BLaER1 treated with 17β-estradiol and CSF1 and Interleukin-3, amounts not matched to agents 10 nM and 100 nM (cell line): ENCODE measurements around the gene STAT6.

Experiments used
- H3K27ac ChIP-seq, 11 experiments: shearing (Covaris generic); formaldehyde crosslinking; 2 replicates each; pipeline ENCODE4 v1.8.1; 2022
- H3K27me3 ChIP-seq, 11 experiments: shearing (Covaris generic); formaldehyde crosslinking; 2 replicates each; pipeline ENCODE4 v1.8.1; 2022
- H3K36me3 ChIP-seq, 11 experiments: shearing (Covaris generic); formaldehyde crosslinking; 2 replicates each; pipeline ENCODE4 v1.8.1; 2022
- H3K4me1 ChIP-seq, 10 experiments: shearing (Covaris generic); formaldehyde crosslinking; 2 replicates each; pipeline ENCODE4 v1.8.1; 2022
- H3K4me2 ChIP-seq, 11 experiments: shearing (Covaris generic); formaldehyde crosslinking; 2 replicates each; pipeline ENCODE4 v1.8.1; 2022
- H3K4me3 ChIP-seq, 10 experiments: shearing (Covaris generic); formaldehyde crosslinking; 2 replicates each; pipeline ENCODE4 v1.8.1; 2022
- H3K9ac ChIP-seq, 11 experiments: shearing (Covaris generic); formaldehyde crosslinking; 2 replicates each; pipeline ENCODE4 v1.8.1; 2022
- H3K9me3 ChIP-seq, 11 experiments: shearing (Covaris generic); formaldehyde crosslinking; replicated peaks in 1 of 11; 2 replicates each; pipeline ENCODE4 v1.8.1; 2022
- H4K20me1 ChIP-seq, 11 experiments: shearing (Covaris generic); formaldehyde crosslinking; 2 replicates each; pipeline ENCODE4 v1.8.1; 2022
- Cebpa-rat ChIP-seq, 11 experiments: shearing (Covaris generic); IDR thresholded peaks; 2 replicates each; pipeline ENCODE4 v1.8.1; 2022

STAT6 gene

DNA sequence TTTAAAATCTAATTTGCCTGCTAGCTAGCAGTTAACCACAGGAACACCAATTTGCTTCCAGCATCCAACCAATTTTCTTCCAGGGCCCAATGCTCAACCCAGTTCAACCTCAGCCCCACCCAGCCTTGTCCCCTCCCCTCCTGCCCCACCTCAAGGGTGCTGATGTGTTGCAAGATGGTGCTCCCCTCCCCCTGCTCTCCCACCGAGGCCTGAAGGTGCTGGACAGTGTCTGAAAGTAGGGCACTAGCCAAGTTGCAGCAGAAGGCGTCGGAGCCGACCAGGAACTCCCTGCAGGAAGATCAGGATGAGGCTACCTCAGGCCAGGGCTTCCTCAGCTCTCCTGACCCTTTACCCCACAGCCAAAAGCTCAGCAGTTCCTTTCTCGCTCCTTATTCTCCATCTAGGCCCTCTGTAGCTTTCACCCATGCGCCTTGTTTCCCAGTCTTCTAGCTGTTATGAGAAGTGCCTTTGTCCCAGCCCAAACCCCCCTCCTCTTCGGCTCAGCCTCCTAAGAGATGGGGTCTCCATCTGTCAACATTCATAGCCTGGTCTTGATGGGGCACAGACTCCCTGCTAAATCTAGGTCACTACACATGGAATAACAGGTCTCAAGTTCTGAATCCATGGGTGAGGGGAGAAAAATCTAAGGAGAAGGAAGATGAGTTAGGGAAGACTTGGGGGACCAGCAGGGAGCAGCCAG lies 3.6 kb downstream of the STAT6 start:
- no peak for TF ChIP-seq Cebpa-rat (IDR thresholded peaks at IDR 0.05)
- Histone ChIP-seq H4K20me1 (peaks cover 6 to 77% (median 61%) of the 10 kb centered on the region in 11 experiments; a peak in 21 of 22 replicates), H3K4me3 (peak overlapping the region in 4 of 10 experiments; percentile 21 to 99 (median 88); a peak in 5 of 20 replicates), H3K4me2 (peak overlapping the region; percentile 93 to 100 (median 96); a peak in 20 of 22 replicates), H3K9me3 (no peaks in the 10 kb centered on the region), H3K27ac (peak overlapping the region in 10 of 11 experiments; percentile 0 to 98 (median 38); a peak in 9 of 22 replicates), H3K9ac (peak overlapping the region in 10 of 11 experiments; percentile 3 to 100 (median 96); a peak in 18 of 22 replicates), H3K4me1 (peaks cover 31 to 83% (median 72%) of the 10 kb centered on the region in 10 experiments), H3K36me3 (peaks cover 56 to 69% (median 63%) of the 10 kb centered on the region in 11 experiments), H3K27me3 (no peaks in the 10 kb centered on the region)

DNA sequence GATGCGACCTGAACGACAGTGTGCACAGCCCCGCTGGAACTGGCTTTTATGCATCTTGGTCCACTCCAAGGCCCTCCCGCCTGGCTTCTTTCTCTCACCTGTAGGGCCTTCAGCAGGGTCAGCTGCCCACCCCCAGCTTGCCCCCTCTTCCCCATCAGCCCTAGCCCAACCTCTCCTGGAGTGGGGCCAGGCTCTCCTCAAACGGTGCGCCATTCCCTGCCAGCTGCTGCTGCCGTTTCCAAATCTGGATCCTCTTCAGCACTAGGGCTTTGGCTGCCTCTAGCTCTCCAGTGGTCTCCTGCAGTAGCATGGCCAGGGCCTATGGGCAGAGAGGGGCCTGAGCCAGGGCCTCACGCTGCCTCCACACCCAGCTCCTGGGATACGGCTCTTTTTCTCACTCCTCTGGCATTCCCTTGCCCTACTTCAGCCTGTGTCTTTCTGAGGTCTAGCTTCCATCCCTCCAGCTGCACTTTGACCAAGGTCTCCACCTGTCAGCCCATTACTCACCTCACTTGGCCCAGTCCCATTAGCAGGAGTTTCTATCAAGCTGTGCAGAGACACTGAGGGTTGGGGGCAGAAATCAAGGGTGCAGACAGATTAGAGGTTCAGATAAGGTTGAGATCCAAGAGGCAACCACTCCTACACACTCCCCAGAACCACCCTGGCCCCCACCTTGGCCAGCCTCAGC lies 5.0 kb downstream of the STAT6 start:
- Histone ChIP-seq H3K36me3 (peaks cover 70 to 83% (median 76%) of the 10 kb centered on the region in 11 experiments), H3K4me1 (peaks cover 27 to 89% (median 77%) of the 10 kb centered on the region in 10 experiments)

DNA sequence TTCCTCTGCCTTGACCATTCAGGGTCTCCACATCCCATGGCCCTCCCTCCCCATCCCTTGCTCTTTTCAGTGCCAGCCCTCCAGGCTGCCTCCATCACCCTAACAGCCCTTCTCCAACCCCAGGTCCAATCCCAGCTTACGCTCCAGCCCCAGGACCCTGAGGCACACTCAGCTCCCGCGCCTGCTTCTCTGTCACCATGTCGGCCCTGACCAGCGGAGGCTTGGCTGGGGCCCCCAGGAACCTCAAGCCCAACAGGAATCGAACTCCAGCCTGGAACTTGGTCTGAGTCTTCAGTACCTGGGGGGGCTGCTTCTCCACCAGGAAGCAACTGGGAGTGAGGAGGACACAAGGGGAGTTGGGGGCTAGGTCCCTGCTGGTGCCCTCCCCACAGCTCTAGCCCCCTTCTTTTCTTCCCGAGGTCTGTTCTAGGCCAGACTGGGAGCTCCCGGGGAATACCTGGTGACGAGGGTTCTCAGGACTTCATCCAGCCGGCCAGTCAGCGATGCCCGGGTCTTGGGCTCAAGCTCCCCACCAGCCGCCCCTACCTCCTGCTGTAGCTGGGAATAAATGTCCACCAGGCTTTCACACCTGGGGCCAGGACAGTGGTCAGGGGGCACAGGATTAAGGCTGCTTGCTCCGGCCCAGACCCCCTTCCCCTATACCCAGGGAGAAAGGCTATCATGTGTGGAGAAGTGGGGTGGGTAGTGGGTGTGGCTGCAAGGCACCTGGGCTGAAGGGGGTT lies 6.0 kb downstream of the STAT6 start:
- peaks cover 73 to 92% (median 85%) of the 10 kb centered on the region in 11 experiments for H3K36me3 ChIP-seq
- H3K9me3 ChIP-seq, result no peaks in the 10 kb centered on the region
- H3K4me2 ChIP-seq, result peak overlapping the region in 5 of 11 experiments; percentile 17 to 98 (median 96); a peak in 7 of 22 replicates
- peak overlapping the region in 9 of 11 experiments; percentile 2 to 60 (median 24); a peak in 9 of 22 replicates for H3K9ac ChIP-seq
- peaks cover 28 to 99% (median 81%) of the 10 kb centered on the region in 10 experiments for H3K4me1 ChIP-seq
- peaks cover 6 to 100% (median 71%) of the 10 kb centered on the region in 11 experiments; a peak in 21 of 22 replicates for H4K20me1 ChIP-seq
- no peak for TF ChIP-seq Cebpa-rat (IDR thresholded peaks at IDR 0.05)
- no peaks in the 10 kb centered on the region for H3K27me3 ChIP-seq
- H3K27ac ChIP-seq, result peak overlapping the region in 3 of 11 experiments; percentile 18 to 31 (median 23); a peak in 5 of 22 replicates
- no peak overlapping the region for H3K4me3 ChIP-seq

More for the DNA sequence above, 5.0 kb downstream of the STAT6 start:
- Histone ChIP-seq H3K9ac (peak overlapping the region in 6 of 11 experiments; percentile 9 to 99 (median 45); a peak in 7 of 22 replicates), H3K27me3 (no peaks in the 10 kb centered on the region), H3K9me3 (no peaks in the 10 kb centered on the region), H4K20me1 (peaks cover 6 to 91% (median 69%) of the 10 kb centered on the region in 11 experiments; a peak in 21 of 22 replicates), H3K27ac (peak overlapping the region in 1 of 11 experiments; percentile 23; a peak in 2 of 22 replicates), H3K4me3 (no peak overlapping the region), H3K4me2 (peak overlapping the region in 5 of 11 experiments; percentile 13 to 98 (median 97); a peak in 8 of 22 replicates)
- TF ChIP-seq Cebpa-rat (IDR thresholded peaks at IDR 0.05), result no peak

DNA sequence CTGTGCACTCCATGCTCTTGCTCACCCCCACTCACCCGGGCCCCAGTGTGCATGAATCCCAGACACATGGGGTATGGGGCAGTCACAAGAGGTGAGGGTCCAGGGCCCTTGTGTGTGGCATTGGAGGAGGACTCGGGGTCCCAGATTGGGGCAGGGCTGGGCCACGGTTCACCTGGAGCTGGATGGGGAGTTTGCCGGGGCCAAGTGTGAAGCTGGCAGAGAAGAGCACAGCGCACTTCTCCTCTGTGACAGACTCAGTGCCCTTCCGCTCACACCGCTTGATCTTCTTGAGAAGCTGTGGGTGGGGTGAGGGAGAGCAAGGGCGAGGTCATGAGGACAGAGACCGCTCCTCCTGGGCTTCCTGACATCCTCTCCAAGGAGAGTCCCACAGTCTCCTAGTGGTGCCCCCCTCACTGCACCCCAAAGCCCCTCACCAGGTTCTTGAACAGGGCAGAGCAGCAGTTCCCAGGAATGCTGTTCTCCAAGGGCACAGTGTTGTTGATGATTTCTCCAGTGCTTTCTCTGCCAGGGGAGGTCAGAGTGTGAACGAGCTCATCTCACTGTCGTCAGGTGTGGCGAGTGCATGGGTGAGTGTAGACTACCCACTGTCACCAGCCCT lies 6.8 kb downstream of the STAT6 start:
- H3K27me3 ChIP-seq, result no peaks in the 10 kb centered on the region
- H3K4me1 ChIP-seq, result peaks cover 29 to 100% (median 81%) of the 10 kb centered on the region in 10 experiments
- no peak for TF ChIP-seq Cebpa-rat (IDR thresholded peaks at IDR 0.05)
- peaks cover 1 to 100% (median 71%) of the 10 kb centered on the region in 11 experiments; a peak in 21 of 22 replicates for H4K20me1 ChIP-seq
- H3K4me2 ChIP-seq, result peak overlapping the region in 8 of 11 experiments; percentile 8 to 98 (median 48); a peak in 12 of 22 replicates
- no peaks in the 10 kb centered on the region for H3K9me3 ChIP-seq
- H3K27ac ChIP-seq, result peak overlapping the region in 6 of 11 experiments; percentile 1 to 71 (median 29); a peak in 8 of 22 replicates
- peaks cover 80 to 100% (median 93%) of the 10 kb centered on the region in 11 experiments for H3K36me3 ChIP-seq
- peak overlapping the region in 6 of 11 experiments; percentile 9 to 56 (median 26); a peak in 5 of 22 replicates for H3K9ac ChIP-seq
- no peak overlapping the region for H3K4me3 ChIP-seq

DNA sequence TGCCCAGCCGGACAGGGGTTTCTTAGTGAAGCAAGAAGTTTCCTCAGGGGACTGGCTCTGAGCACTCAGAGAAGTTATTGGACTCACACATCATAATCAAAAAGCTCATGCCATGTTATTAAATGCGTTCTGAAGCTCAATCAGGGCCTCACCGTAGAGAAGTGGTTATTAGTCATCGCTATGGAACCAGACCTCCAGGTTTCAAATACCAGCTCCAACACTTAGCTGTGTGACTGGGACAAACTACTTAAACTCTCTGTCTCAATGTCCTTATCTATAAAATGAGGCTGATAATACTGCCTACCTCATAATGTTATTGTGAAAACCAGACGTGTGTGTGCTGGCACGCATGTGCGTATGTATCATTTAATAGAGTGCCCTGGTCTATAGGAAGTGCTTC lies 7.3 kb downstream of the STAT6 start:
- H3K9ac ChIP-seq, result peak overlapping the region in 7 of 11 experiments; percentile 9 to 56 (median 28); a peak in 5 of 22 replicates
- H3K4me3 ChIP-seq, result no peak overlapping the region
- H3K36me3 ChIP-seq, result peaks cover 86 to 100% (median 98%) of the 10 kb centered on the region in 11 experiments

DNA sequence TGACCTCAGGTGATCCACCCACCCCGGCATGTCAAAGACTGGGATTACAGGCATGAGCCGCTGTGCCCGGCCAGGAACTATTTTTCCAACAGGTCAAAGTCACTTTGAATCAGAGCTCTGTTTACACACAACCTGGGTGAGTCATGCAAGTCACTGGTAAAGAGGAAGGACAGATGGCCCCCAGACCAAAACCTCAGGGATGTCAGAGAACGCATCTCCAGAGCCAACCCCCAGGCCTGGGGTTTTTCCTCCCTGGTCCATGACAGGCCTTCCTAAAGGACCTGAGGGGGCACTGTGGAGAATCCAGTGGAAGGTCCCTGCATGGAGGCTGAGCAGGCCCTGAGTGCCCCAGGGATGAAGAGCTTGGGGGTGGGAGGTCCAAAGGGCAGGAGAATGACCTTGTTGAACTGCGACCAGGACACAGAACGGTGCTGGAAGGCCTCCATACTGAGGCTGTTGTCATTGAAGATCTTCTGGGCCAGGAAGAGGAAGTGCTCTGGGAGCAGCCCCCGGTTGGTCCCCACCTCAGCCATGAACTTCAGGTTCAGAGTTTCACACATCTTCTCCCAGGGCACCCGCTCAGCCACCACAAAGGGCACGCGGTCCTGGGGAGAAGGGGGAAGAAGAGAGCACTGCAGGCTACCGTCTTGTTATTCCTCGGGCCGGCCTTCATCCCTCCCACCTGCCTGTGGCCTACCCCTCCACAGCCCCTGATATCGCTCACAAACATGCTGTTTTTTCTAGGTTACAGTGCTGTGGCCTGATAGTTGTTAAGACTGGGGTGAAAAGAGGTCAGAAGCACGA lies 9.1 kb downstream of the STAT6 start:
- Histone ChIP-seq H3K9ac (peak overlapping the region in 8 of 11 experiments; percentile 9 to 54 (median 38); a peak in 10 of 22 replicates), H3K4me2 (peak overlapping the region in 9 of 11 experiments; percentile 4 to 98 (median 53); a peak in 14 of 22 replicates), H3K4me1 (peaks cover 32 to 100% (median 83%) of the 10 kb centered on the region in 10 experiments), H3K27me3 (no peaks in the 10 kb centered on the region), H3K4me3 (no peak overlapping the region; a peak in 1 of 20 replicates), H4K20me1 (peaks cover 0 to 100% (median 64%) of the 10 kb centered on the region in 11 experiments; a peak in 20 of 22 replicates), H3K27ac (peak overlapping the region in 9 of 11 experiments; percentile 16 to 74 (median 56); a peak in 17 of 22 replicates), H3K36me3 (peaks cover 92 to 100% (median 98%) of the 10 kb centered on the region in 11 experiments), H3K9me3 (no peaks in the 10 kb centered on the region)
- TF ChIP-seq Cebpa-rat (IDR thresholded peaks at IDR 0.05), result no peak

More for the DNA sequence above, 7.3 kb downstream of the STAT6 start:
- no peaks in the 10 kb centered on the region for H3K27me3 ChIP-seq
- H3K4me2 ChIP-seq, result peak overlapping the region in 8 of 11 experiments; percentile 8 to 98 (median 48); a peak in 13 of 22 replicates
- H3K4me1 ChIP-seq, result peaks cover 29 to 100% (median 81%) of the 10 kb centered on the region in 10 experiments
- TF ChIP-seq Cebpa-rat (IDR thresholded peaks at IDR 0.05), result no peak
- H3K9me3 ChIP-seq, result no peaks in the 10 kb centered on the region
- peaks cover 0 to 100% (median 70%) of the 10 kb centered on the region in 11 experiments; a peak in 20 of 22 replicates for H4K20me1 ChIP-seq
- H3K27ac ChIP-seq, result peak overlapping the region in 6 of 11 experiments; percentile 1 to 71 (median 48); a peak in 9 of 22 replicates

DNA sequence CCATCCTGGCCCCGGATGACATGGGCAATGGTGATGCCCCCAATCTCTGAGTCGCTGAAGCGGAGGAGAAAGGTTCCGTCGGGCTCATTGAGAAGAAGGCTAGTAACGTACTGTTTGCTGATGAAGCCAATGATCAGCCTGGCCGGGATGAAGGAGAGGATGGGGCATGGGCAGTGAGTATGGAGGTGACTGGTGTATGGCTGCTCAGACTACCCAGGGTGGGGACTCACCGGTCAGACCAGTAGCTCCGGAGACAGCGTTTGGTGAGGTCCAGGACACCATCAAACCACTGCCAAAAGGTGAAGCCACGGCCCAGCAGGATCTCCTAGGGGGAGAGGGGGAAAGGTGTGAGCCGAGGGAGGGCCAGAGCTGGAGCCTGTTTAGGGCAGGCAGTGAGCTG lies 11.4 kb downstream of the STAT6 start:
- H3K4me2 ChIP-seq, result peak overlapping the region; percentile 55 to 99 (median 69); a peak in 20 of 22 replicates
- peaks cover 92 to 100% (median 98%) of the 10 kb centered on the region in 11 experiments for H3K36me3 ChIP-seq
- no peak overlapping the region; a peak in 2 of 20 replicates for H3K4me3 ChIP-seq
- H3K9me3 ChIP-seq, result no peaks in the 10 kb centered on the region
- H3K27me3 ChIP-seq, result no peaks in the 10 kb centered on the region
- peaks cover 3 to 100% (median 64%) of the 10 kb centered on the region in 11 experiments; a peak in 20 of 22 replicates for H4K20me1 ChIP-seq
- peak overlapping the region in 10 of 11 experiments; percentile 12 to 60 (median 47); a peak in 14 of 22 replicates for H3K27ac ChIP-seq
- H3K4me1 ChIP-seq, result peaks cover 45 to 100% (median 87%) of the 10 kb centered on the region in 10 experiments
- no peak for TF ChIP-seq Cebpa-rat (IDR thresholded peaks at IDR 0.05)
- H3K9ac ChIP-seq, result peak overlapping the region in 8 of 11 experiments; percentile 5 to 70 (median 38); a peak in 9 of 22 replicates
